ENCODE measurements around the gene CCNL2. TPM values are rescaled to one million over a fixed set of nuclear protein-coding genes. Genes with fewer than 3 reads are reported as not detected.
A peak's percentile ranks its signal among the peaks of the same experiment; 100 is the strongest.

Gene CCNL2
- polyA plus RNA-seq, 2 of the 4 experiments (the other 2 are of a cell fraction), result 85.5 to 111 TPM

DNA sequence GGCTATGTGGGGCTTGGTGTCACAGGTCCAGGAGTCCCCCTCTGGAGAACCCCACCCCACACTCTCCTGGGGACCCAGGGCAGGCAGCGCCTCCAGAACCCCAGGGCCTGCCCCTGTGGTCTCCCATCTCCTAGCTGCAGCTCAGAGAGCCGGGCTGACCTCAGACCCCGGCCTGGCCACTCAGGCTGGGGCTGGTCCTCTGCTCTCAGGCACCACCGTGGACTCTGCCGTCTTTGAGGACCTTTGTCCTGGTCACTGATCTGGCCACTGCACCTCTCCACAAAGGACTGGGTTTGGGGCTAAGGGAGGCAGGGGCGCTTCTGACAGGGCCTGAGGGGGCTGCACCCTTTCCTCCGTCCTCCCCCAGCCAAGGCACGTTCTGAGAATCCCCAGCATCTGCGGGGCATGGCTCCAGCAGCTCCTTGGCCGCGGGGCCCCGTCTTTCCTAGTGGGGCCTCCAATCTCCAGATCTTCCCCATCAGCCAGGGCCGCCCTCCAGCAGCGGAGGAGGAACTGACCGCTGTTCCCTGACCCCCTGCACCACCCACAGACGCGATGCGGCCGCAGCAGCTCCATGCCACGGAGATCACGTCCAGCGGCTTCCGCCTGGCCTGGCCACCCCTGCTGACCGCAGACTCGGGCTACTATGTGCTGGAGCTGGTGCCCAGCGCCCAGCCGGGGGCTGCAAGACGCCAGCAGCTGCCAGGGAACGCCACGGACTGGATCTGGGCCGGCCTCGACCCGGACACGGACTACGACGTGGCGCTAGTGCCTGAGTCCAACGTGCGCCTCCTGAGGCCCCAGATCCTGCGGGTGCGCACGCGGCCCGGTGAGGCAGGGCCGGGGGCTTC lies 39.6 kb upstream of the CCNL2 start:
- DNase-seq (ENCODE audit: low read depth in 1 of 2, low spot score in 1 of 2), result no peak
- FAIRE-seq, result no peak
- peaks cover 31% of the 10 kb centered on the region for H3K4me1 ChIP-seq
- ATAC-seq, result no peak; a peak in 1 of 6 replicates
- no peaks in the 10 kb centered on the region for H3K9me3 ChIP-seq
- no peak overlapping the region for H3K4me3 ChIP-seq
- peak overlapping the region; percentile 71 to 83 for H3K27ac ChIP-seq
- ChIA-PET CTCF (interaction anchor here (0.6 to 8.5 kb wide), 6 partner anchors 9 to 87 kb away, joined by 3 to 162 read pairs (median 9); no protein-coding TSS in a partner anchor), POLR2A (interaction anchor here (1.4 kb wide), 1 partner anchor 31 kb away, joined by 4 read pairs; the partner anchor contains the start of gene MRPL20)
- 97% methylated on average over 13 of the region's 45 CpGs for WGBS (ENCODE audit: missing lambda C conversion rate)
- TF ChIP-seq, protein P1, sequence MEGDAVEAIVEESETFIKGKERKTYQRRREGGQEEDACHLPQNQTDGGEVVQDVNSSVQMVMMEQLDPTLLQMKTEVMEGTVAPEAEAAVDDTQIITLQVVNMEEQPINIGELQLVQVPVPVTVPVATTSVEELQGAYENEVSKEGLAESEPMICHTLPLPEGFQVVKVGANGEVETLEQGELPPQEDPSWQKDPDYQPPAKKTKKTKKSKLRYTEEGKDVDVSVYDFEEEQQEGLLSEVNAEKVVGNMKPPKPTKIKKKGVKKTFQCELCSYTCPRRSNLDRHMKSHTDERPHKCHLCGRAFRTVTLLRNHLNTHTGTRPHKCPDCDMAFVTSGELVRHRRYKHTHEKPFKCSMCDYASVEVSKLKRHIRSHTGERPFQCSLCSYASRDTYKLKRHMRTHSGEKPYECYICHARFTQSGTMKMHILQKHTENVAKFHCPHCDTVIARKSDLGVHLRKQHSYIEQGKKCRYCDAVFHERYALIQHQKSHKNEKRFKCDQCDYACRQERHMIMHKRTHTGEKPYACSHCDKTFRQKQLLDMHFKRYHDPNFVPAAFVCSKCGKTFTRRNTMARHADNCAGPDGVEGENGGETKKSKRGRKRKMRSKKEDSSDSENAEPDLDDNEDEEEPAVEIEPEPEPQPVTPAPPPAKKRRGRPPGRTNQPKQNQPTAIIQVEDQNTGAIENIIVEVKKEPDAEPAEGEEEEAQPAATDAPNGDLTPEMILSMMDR (IDR thresholded peaks at IDR 0.05), result no peak
- no peak for TF ChIP-seq RARB (CRISPR knock-in tag; IDR thresholded peaks at IDR 0.05)
- peak overlapping the region; percentile 77 for H3K4me2 ChIP-seq

DNA sequence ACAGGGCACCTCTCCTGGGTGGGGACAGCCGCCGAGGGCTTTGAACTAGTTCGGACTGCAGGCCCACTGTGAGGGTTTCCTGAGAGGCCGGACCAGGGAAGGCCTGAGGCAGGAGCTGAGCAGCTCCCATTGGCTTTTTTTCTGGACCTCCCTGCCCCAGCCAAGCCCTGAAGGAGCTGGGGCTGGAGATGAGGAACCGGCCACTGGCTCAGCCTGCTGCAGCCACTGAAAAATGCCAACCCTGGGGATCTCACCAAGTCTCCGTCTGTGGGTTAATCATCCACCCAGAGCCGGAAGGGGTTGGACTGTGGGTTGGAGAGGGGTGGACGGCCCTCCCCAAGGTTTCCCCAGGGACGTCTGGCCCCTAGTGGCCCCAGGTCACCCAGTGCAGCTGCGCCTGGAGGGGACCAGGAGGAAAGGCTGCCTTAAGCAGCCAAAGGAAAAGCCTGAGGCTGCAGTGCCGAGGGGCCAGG lies 38.8 kb upstream of the CCNL2 start:
- FAIRE-seq, result no peak
- CTCF ChIA-PET, result interaction anchor here (0.6 to 8.5 kb wide), 6 partner anchors 9 to 87 kb away, joined by 3 to 162 read pairs (median 6); no protein-coding TSS in a partner anchor
- TF ChIP-seq POLR2A (IDR thresholded peaks at IDR 0.05; ENCODE audit: low read length), result peak; percentile 35; the same call in 1 of the 2 replicates
- TF ChIP-seq KDM1A (IDR thresholded peaks at IDR 0.05; ENCODE audit: low read depth), result no peak
- no peak for TF ChIP-seq MYC (IDR thresholded peaks at IDR 0.05; ENCODE audit: borderline replicate concordance, low read length)
- POLR2A ChIA-PET, result interaction anchor here (1.4 kb wide), 1 partner anchor 31 kb away, joined by 4 read pairs; the partner anchor contains the start of gene MRPL20
- peaks cover 39% of the 10 kb centered on the region for H3K4me1 ChIP-seq
- ATAC-seq, result peak; percentile 23 to 67; a peak in 3 of 6 replicates
- peak overlapping the region; percentile 77 for H3K4me2 ChIP-seq
- DNase-seq (ENCODE audit: low read depth in 1 of 2, low spot score in 1 of 2), result peak; percentile 62 to 72
- peak overlapping the region; percentile 71 to 83 for H3K27ac ChIP-seq
- 0 out of 3 replicates have a peak overlapping the region, but pooled peaks have one; percentile 5 for H3K4me3 ChIP-seq
- 20% methylated on average over 3 of the region's 11 CpGs for WGBS (ENCODE audit: missing lambda C conversion rate)
- H3K9me3 ChIP-seq, result no peaks in the 10 kb centered on the region

DNA sequence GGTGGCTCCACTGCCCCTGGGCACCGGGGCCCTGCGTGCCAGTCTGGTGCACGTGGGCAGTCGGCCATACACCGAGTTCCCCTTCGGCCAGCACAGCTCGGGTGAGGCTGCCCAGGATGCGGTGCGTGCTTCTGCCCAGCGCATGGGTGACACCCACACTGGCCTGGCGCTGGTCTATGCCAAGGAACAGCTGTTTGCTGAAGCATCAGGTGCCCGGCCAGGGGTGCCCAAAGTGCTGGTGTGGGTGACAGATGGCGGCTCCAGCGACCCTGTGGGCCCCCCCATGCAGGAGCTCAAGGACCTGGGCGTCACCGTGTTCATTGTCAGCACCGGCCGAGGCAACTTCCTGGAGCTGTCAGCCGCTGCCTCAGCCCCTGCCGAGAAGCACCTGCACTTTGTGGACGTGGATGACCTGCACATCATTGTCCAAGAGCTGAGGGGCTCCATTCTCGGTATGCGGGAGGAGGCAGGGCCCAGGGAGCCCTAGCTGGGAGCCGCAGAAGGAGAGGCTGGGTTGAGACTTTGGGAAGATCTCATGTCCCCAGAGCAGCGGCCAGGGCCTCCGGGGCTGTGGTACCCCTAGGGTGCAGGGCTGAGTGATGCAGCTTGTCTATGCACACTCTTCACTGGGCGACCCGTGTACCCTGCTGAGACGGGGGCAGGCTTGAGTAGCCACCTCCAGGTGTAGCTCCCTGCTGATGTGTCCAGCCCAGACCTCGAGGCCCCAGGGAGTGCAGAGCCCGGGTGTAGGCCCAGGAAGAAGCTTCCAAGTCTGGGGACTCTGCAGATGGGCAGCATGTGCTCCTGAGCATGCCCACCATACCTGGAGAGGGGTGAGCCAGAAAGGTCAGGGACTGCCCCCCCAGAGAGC lies 38.1 kb upstream of the CCNL2 start:
- Histone ChIP-seq H3K27ac (peak overlapping the region; percentile 71 to 83), H3K4me3 (0 out of 3 replicates have a peak overlapping the region, but pooled peaks have one; percentile 5), H3K9me3 (no peaks in the 10 kb centered on the region), H3K4me1 (peaks cover 45% of the 10 kb centered on the region), H3K4me2 (peak overlapping the region; percentile 77)
- POLR2A ChIA-PET, result no interaction called here
- WGBS (ENCODE audit: missing lambda C conversion rate), result 73% methylated on average over 8 of the region's 31 CpGs
- CTCF ChIA-PET, result interaction anchor here (0.7 to 8.5 kb wide), 4 partner anchors 8 to 65 kb away, joined by 3 to 162 read pairs (median 10); no protein-coding TSS in a partner anchor
- FAIRE-seq, result no peak
- no peak for ATAC-seq
- TF ChIP-seq PHF8 (IDR thresholded peaks at IDR 0.05; ENCODE audit: borderline replicate concordance, low read depth) (no peak), BHLHE40 (IDR thresholded peaks at IDR 0.05; ENCODE audit: low read depth, low read length) (no peak), SMC3 (IDR thresholded peaks at IDR 0.05) (no peak), EHF (CRISPR knock-in tag; IDR thresholded peaks at IDR 0.05) (no peak), RARB (CRISPR knock-in tag; IDR thresholded peaks at IDR 0.05) (no peak)
- TF ChIP-seq, protein P2, sequence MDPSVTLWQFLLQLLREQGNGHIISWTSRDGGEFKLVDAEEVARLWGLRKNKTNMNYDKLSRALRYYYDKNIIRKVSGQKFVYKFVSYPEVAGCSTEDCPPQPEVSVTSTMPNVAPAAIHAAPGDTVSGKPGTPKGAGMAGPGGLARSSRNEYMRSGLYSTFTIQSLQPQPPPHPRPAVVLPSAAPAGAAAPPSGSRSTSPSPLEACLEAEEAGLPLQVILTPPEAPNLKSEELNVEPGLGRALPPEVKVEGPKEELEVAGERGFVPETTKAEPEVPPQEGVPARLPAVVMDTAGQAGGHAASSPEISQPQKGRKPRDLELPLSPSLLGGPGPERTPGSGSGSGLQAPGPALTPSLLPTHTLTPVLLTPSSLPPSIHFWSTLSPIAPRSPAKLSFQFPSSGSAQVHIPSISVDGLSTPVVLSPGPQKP (IDR thresholded peaks at IDR 0.05; ENCODE audit: low read depth, low read length), result no peak
- no peak for DNase-seq (ENCODE audit: low read depth in 1 of 2, low spot score in 1 of 2)

GRCh38 chr1:1436630-1437032 lies 37.5 kb upstream of the CCNL2 start:
- Histone ChIP-seq H3K4me2 (peak overlapping the region; percentile 98; the same call in 2 of the 3 replicates), H3K9me3 (no peaks in the 10 kb centered on the region), H3K27ac (peak overlapping the region in 1 of 2 experiments; percentile 94; a peak in 1 of 6 replicates), H3K4me3 (no peak overlapping the region), H3K4me1 (peaks cover 52% of the 10 kb centered on the region)
- POLR2A ChIA-PET, result no interaction called here
- DNase-seq (ENCODE audit: low read depth in 1 of 2, low spot score in 1 of 2) (no peak), FAIRE-seq (no peak), ATAC-seq (no peak)
- 91% methylated on average over 2 of the region's 7 CpGs for WGBS (ENCODE audit: missing lambda C conversion rate)
- CTCF ChIA-PET, result interaction anchor here (0.7 to 8.5 kb wide), 5 partner anchors 8 to 66 kb away, joined by 3 to 162 read pairs (median 7); no protein-coding TSS in a partner anchor
- TF ChIP-seq RFX5 (IDR thresholded peaks at IDR 0.05) (no peak), POLR2A (IDR thresholded peaks at IDR 0.05; ENCODE audit: low read length) (no peak), MYC (IDR thresholded peaks at IDR 0.05; ENCODE audit: borderline replicate concordance, low read length) (no peak), JUNB (IDR thresholded peaks at IDR 0.05) (no peak), BCL3 (IDR thresholded peaks at IDR 0.05) (no peak), E2F6 (IDR thresholded peaks at IDR 0.05; ENCODE audit: borderline replicate concordance, low read depth) (no peak), ZC3H11A (IDR thresholded peaks at IDR 0.05) (no peak), NFE2L2 (conservative IDR thresholded peaks at IDR 0.05; ENCODE audit: low read length) (no peak), EHF (CRISPR knock-in tag; IDR thresholded peaks at IDR 0.05) (no peak), NR3C1 (IDR thresholded peaks at IDR 0.05) (no peak)
- TF ChIP-seq, protein P3, sequence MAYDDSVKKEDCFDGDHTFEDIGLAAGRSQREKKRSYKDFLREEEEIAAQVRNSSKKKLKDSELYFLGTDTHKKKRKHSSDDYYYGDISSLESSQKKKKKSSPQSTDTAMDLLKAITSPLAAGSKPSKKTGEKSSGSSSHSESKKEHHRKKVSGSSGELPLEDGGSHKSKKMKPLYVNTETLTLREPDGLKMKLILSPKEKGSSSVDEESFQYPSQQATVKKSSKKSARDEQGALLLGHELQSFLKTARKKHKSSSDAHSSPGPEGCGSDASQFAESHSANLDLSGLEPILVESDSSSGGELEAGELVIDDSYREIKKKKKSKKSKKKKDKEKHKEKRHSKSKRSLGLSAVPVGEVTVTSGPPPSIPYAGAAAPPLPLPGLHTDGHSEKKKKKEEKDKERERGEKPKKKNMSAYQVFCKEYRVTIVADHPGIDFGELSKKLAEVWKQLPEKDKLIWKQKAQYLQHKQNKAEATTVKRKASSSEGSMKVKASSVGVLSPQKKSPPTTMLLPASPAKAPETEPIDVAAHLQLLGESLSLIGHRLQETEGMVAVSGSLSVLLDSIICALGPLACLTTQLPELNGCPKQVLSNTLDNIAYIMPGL (CRISPR knock-in tag; IDR thresholded peaks at IDR 0.05; ENCODE audit: borderline replicate concordance), result no peak
